K562 (cell line): ENCODE measurements around the gene NRG3. TPM values are rescaled to one million over a fixed set of nuclear protein-coding genes. Genes with fewer than 3 reads are reported as not detected.

ENCODE experiments used
- ATAC-seq: fragments of 200-7000 bp; cut with Tn5 transposase; 3 replicates; pipeline ENCODE4 v1.9.1; 2020; ENCODE audit warnings: moderate library complexity
- BruUV-seq: library from RNA; stranded (reverse); fragments of 400-500 nt; replicated peaks from 2 replicates; lab custom pipeline; 2021; lab: Mats Ljungman, UMichigan
- CTCF ChIA-PET: fragments of 300-600 bp; formaldehyde crosslinking; extraction: SDS; loops from one replicate; lab custom pipeline; 2021; ENCODE audit warnings: low intra/inter-chr PET ratio; lab: Yijun Ruan, JAX
- POLR2A ChIA-PET: fragments of 300-600, 350-650 bp; sonication (Branson Sonifier 250); formaldehyde crosslinking; extraction: SDS; loops from one replicate; lab custom pipeline; 2021; ENCODE audit warnings: antibody characterized with exemption, inconsistent platforms; lab: Yijun Ruan, JAX
- DNase-seq, 4 experiments: peaks; one replicate each; pipeline versions ENCODE4 v3.0.0 to v3.0.0-alpha.2; 2011 to 2018; ENCODE audit warnings: low spot score in 3 of 4, mixed read lengths in 3 of 4; ENCODE audit errors: extremely low read depth in 1 of 4
- FAIRE-seq: peaks from 2 replicates; lab custom pipeline; 2011; peaks lifted over from hg19 to GRCh38; lab: Jason Lieb, UNC
- H2AFZ ChIP-seq: 2 replicates; pipeline ENCODE4 v1.6.0; 2011; ENCODE audit warnings: low read depth, low read length, control low read depth, inconsistent platforms
- H3K27ac ChIP-seq: fragments of 200-600 bp; 3 replicates; pipeline ENCODE4 v1.8.0; 2011; ENCODE audit warnings: low read depth, mild to moderate bottlenecking, control low read depth, inconsistent platforms, low read length, moderate library complexity, mixed read lengths; ENCODE audit errors: extremely low read depth
- H3K27me3 ChIP-seq, 2 experiments: fragments of 300-600 bp in 1 of 2; 2 replicates in 1 of 2; 3 replicates in 1 of 2; pipeline versions ENCODE4 v1.6.0 to v1.8.0; 2011; ENCODE audit warnings: inconsistent platforms in 2 of 2, low read length in 2 of 2, mild to moderate bottlenecking in 1 of 2, mixed read lengths in 1 of 2, moderate library complexity in 1 of 2; ENCODE audit not compliant: control insufficient read depth in 2 of 2, insufficient read depth in 2 of 2
- H3K36me3 ChIP-seq: fragments of 300-600 bp; 3 replicates; pipeline ENCODE4 v1.8.0; 2011; ENCODE audit warnings: mild to moderate bottlenecking, low read length, inconsistent platforms; ENCODE audit not compliant: control insufficient read depth, insufficient read depth
- H3K4me1 ChIP-seq, 2 experiments: fragments of 200-600 bp in 1 of 2; replicated peaks in 1 of 2; 2 replicates in 1 of 2; 3 replicates in 1 of 2; pipeline versions ENCODE4 v1.5.1 to v1.8.0; 2011; ENCODE audit warnings: inconsistent platforms in 2 of 2, low read length in 2 of 2, mild to moderate bottlenecking in 1 of 2, mixed read lengths in 1 of 2, moderate library complexity in 1 of 2; ENCODE audit not compliant: control insufficient read depth in 2 of 2, insufficient read depth in 2 of 2
- H3K4me2 ChIP-seq: 2 replicates; pipeline ENCODE4 v1.6.1; 2011; ENCODE audit warnings: low read length, control low read depth, inconsistent platforms, mixed read lengths; ENCODE audit not compliant: insufficient read depth
- H3K4me3 ChIP-seq: fragments of 200-600 bp; sonication (generic), shearing (Covaris generic); 2 replicates; pipeline ENCODE4 v1.5.1; 2016; ENCODE audit warnings: control low read depth, inconsistent platforms
- H3K79me2 ChIP-seq: fragments of 200-600 bp; 3 replicates; pipeline ENCODE4 v1.8.0; 2011; ENCODE audit warnings: low read length, inconsistent platforms; ENCODE audit not compliant: control insufficient read depth, insufficient read depth
- H3K9ac ChIP-seq, 2 experiments: 2 replicates each; pipeline versions ENCODE4 v1.6.0 to v1.6.1; 2011; ENCODE audit warnings: low read depth in 2 of 2, low read length in 2 of 2, control low read depth in 1 of 2, inconsistent platforms in 1 of 2, mild to moderate bottlenecking in 1 of 2, mixed read lengths in 1 of 2; ENCODE audit not compliant: insufficient read depth in 1 of 2
- H3K9me1 ChIP-seq: one replicate; pipeline ENCODE4 v1.6.0; 2011; ENCODE audit warnings: inconsistent platforms, mild to moderate bottlenecking, low read length, moderate library complexity; ENCODE audit not compliant: control insufficient read depth, insufficient read depth
- H3K9me3 ChIP-seq: replicated peaks from 2 replicates; pipeline ENCODE4 v1.5.1; 2011; ENCODE audit warnings: low read depth, low read length, inconsistent platforms; ENCODE audit not compliant: control insufficient read depth, insufficient read depth
- H4K20me1 ChIP-seq: replicated peaks from 2 replicates; pipeline ENCODE4 v1.6.1; 2011; ENCODE audit warnings: low read length, inconsistent platforms, mixed read lengths; ENCODE audit not compliant: control insufficient read depth, insufficient read depth
- CLOCK ChIP-seq: fragments of 250-450 bp; sonication (Bioruptor Pico); IDR thresholded peaks from 2 replicates; pipeline ENCODE4 v1.4.0; 2020; ENCODE audit warnings: mild to moderate bottlenecking, moderate library complexity, borderline replicate concordance
- FOXP4 ChIP-seq: sonication (generic); formaldehyde crosslinking; IDR thresholded peaks from 2 replicates; pipeline ENCODE4 v1.8.0; 2022; ENCODE audit warnings: mild to moderate bottlenecking, missing genetic modification reagents, borderline replicate concordance
- HLTF ChIP-seq: fragments of 450-650 bp; IDR thresholded peaks from 2 replicates; pipeline ENCODE4 v1.6.1; 2016
- NFE2L1 ChIP-seq: fragments of 450-650 bp; IDR thresholded peaks from 2 replicates; pipeline ENCODE4 v1.6.1; 2016; ENCODE audit warnings: missing genetic modification characterization, low read depth, mild to moderate bottlenecking, missing compliant biosample characterization, moderate library complexity, borderline replicate concordance
- ZNF232 ChIP-seq: sonication (generic); formaldehyde crosslinking; IDR thresholded peaks from 2 replicates; pipeline ENCODE4 v1.8.0; 2022; ENCODE audit warnings: mild to moderate bottlenecking, missing genetic modification reagents
- ZNF696 ChIP-seq: fragments of 250-450 bp; sonication (Bioruptor Pico); conservative IDR thresholded peaks from 2 replicates; pipeline ENCODE4 v1.4.0; 2020; ENCODE audit warnings: mild to moderate bottlenecking, moderate library complexity
- WGBS: fragments of 100-300 bp; shearing (Covaris generic); methylation state at CpG from one replicate; pipeline ENCODE4 v1.1.6; 2016; ENCODE audit warnings: low coverage, mixed read lengths; ENCODE audit not compliant: insufficient coverage; ENCODE audit errors: missing lambda C conversion rate; 5-methylcytosine and 5-hydroxymethylcytosine counted together
- in situ Hi-C: fragments of 300-500 bp; cut with MboI; formaldehyde crosslinking; loops from 4 replicates; pipeline ENCODE4 v1.15.0; 2018; ENCODE audit warnings: inconsistent platforms, mixed read lengths
- intact Hi-C: fragments of 100-400 bp; cut with micrococcal nuclease; formaldehyde crosslinking; loops from 2 replicates; pipeline ENCODE4 v1.14.2; 2022
- polyA plus RNA-seq, 8 experiments: library from polyadenylated mRNA; depleted of rRNA in 4 of 8; stranded (reverse) in 5 of 8; unstranded in 3 of 8; fragments of >200 nt; fragmentation: Nextera tagmentation in 2 of 8; fragmentation: Illumina TruSeq in 1 of 8; extraction: Ambion mirVana in 2 of 8; extraction: Trizol in 1 of 8; gene quantifications; 2 replicates each; pipeline versions ENCODE4 v1.2.1 to v1.2.3, GENCODE V29; 2011 to 2014; ENCODE audit warnings: inconsistent platforms in 1 of 8, missing spikeins in 1 of 8
- total RNA-seq, 7 experiments: library from RNA; depleted of rRNA in 6 of 7; stranded (reverse); fragments of >200 nt in 6 of 7; fragmentation: Illumina TruSeq in 2 of 7; extraction: Trizol in 2 of 7; gene quantifications; 2 replicates each; pipeline versions ENCODE4 v1.2.1 to v1.2.3, GENCODE V29; 2011 to 2021; ENCODE audit warnings: low replicate concordance in 1 of 7

NRG3 gene
- total and polyA plus RNA-seq, 9 of the 15 experiments (the other 6 are each of a cell fraction or from before 2014, with no cell fraction given): not detected

GRCh38 chr10:82211346-82211745, 336.4 kb downstream of the NRG3 start:
- Histone ChIP-seq H3K4me2 (no peak overlapping the region), H3K27me3 (no peaks in the 10 kb centered on the region), H3K79me2 (no peaks in the 10 kb centered on the region), H3K4me1 (no peaks in the 10 kb centered on the region), H3K9me1 (no peaks in the 10 kb centered on the region), H3K36me3 (no peaks in the 10 kb centered on the region), H3K9me3 (no peaks in the 10 kb centered on the region), H3K4me3 (no peak overlapping the region), H3K27ac (no peak overlapping the region), H2AFZ (no peak overlapping the region), H4K20me1 (no peaks in the 10 kb centered on the region), H3K9ac (no peak overlapping the region)
- in situ Hi-C loops (no loop called here), intact Hi-C loops (no loop called here)
- ChIA-PET CTCF (no interaction called here), POLR2A (interaction anchor here (0.6 kb wide), 1 partner anchor 111 kb away, joined by 3 read pairs; no protein-coding TSS in a partner anchor)
- ATAC-seq (no peak), DNase-seq (no peak), FAIRE-seq (no peak)
- TF ChIP-seq ZNF232 (no peak), FOXP4 (no peak), HLTF (no peak), CLOCK (no peak), ZNF696 (no peak), NFE2L1 (no peak)
- 0% methylated on average over 3 of the region's 3 CpGs for WGBS
- no TSS peak for BruUV-seq
